Esophagus (tissue), 2 donors: Measurements from ENCODE around the gene BRD4. TPM values are rescaled to one million over a fixed set of nuclear protein-coding genes. Genes with fewer than 3 reads are reported as not detected.

Experiments
- H3K27ac ChIP-seq, 2 donors: one replicate each; pipeline ENCODE4 v1.5.1; 2013; ENCODE audit warnings: low read depth in 2 of 2, mild to moderate bottlenecking in 2 of 2, inconsistent platforms in 1 of 2, low read length in 1 of 2, moderate library complexity in 1 of 2
- H3K27me3 ChIP-seq, 2 donors: one replicate each; pipeline ENCODE4 v1.6.1; 2013; ENCODE audit warnings: low read length in 2 of 2, control low read depth in 1 of 2, mild to moderate bottlenecking in 1 of 2; ENCODE audit not compliant: insufficient read depth in 2 of 2, control insufficient read depth in 1 of 2
- H3K36me3 ChIP-seq, 2 donors: one replicate each; pipeline ENCODE4 v1.6.1; 2013; ENCODE audit warnings: low read length in 1 of 2; ENCODE audit not compliant: control insufficient read depth in 2 of 2, insufficient read depth in 2 of 2
- H3K4me1 ChIP-seq, 2 donors: one replicate each; pipeline ENCODE4 v1.6.1; 2013; ENCODE audit warnings: low read length in 1 of 2; ENCODE audit not compliant: control insufficient read depth in 2 of 2, insufficient read depth in 2 of 2
- H3K4me3 ChIP-seq, 2 donors: one replicate each; pipeline ENCODE4 v1.5.1; 2013; ENCODE audit warnings: low read length in 2 of 2, mild to moderate bottlenecking in 2 of 2, low read depth in 1 of 2, moderate library complexity in 1 of 2
- H3K9me3 ChIP-seq, 2 donors: one replicate each; pipeline ENCODE4 v1.6.1; 2013; ENCODE audit warnings: mild to moderate bottlenecking in 2 of 2, low read depth in 1 of 2, low read length in 1 of 2, moderate library complexity in 1 of 2; ENCODE audit not compliant: control insufficient read depth in 2 of 2, insufficient read depth in 1 of 2
- WGBS, 2 donors: extraction: QIAGEN DNeasy Blood & Tissue Kit; methylation state at CpG; one replicate each; pipeline ENCODE4 v1.1.7; 2013; 5-methylcytosine and 5-hydroxymethylcytosine counted together
- polyA plus RNA-seq, 2 donors: library from polyadenylated mRNA; stranded (reverse); fragments of 200-250 nt; gene quantifications; one replicate each; pipeline ENCODE4 v1.2.3, GENCODE V29; 2013
- donor health status: healthy with polysubstance abuse.
- donor health status: Bipolar disorder and iron deficiency.

Gene BRD4
- polyA plus RNA-seq, 2 donors: 13.9 to 27.4 TPM

DNA sequence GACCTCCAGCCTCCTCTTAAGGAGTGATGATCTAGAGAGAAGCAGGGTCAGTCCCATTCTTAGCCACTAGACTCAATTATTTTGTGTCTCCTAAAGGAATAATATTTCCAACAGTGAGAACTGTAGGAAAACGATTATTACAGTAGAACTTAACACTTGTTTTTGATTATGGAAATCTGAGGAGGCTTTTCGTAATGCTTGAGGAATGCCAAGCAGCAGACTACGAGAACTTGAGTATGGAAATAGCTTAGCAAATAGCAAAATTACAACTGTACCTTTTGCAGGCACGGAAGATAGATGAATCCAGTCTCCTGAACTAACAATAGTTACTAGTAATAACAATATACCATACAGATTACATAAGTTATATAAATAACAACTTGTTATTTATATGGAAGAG lies 12.2 kb downstream of the BRD4 start:
- 53 to 62% methylated on average over 4 of the region's 4 CpGs for WGBS, 2 donors
- H3K4me3 ChIP-seq: no peak overlapping the region
- no peak overlapping the region for H3K27ac ChIP-seq
- no peaks in the 10 kb centered on the region for H3K36me3 ChIP-seq
- no peaks in the 10 kb centered on the region for H3K27me3 ChIP-seq
- H3K9me3 ChIP-seq: no peaks in the 10 kb centered on the region
- H3K4me1 ChIP-seq: peaks cover 10 to 37% of the 10 kb centered on the region in 2 donors

DNA sequence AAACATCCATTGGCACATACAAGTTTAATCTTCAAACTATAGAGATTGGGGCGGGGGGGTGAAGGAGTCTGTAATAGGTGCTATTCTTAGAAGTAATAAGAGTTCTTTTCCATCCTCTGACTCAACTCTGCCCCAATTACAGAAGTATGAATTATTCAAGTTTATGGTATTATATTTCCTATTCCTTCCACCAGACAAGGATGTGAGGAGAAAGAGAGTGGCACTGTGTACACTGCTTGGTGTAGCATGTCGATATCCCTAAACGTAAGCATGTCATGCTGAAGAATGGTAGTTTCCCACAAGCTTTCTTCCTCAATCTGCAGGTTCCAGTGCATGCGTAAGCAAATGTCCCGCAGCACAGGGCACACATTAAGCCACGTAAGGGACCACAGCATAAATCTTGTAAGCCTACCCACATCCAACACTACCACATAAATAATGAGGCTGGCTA lies 14.1 kb downstream of the BRD4 start:
- 46 to 57% methylated on average over 6 of the region's 6 CpGs for WGBS, 2 donors
- Histone ChIP-seq H3K27me3 (no peaks in the 10 kb centered on the region), H3K9me3 (no peaks in the 10 kb centered on the region), H3K27ac (no peak overlapping the region), H3K4me3 (no peak overlapping the region), H3K4me1 (peaks cover 11 to 31% of the 10 kb centered on the region in 2 donors), H3K36me3 (no peaks in the 10 kb centered on the region)

DNA sequence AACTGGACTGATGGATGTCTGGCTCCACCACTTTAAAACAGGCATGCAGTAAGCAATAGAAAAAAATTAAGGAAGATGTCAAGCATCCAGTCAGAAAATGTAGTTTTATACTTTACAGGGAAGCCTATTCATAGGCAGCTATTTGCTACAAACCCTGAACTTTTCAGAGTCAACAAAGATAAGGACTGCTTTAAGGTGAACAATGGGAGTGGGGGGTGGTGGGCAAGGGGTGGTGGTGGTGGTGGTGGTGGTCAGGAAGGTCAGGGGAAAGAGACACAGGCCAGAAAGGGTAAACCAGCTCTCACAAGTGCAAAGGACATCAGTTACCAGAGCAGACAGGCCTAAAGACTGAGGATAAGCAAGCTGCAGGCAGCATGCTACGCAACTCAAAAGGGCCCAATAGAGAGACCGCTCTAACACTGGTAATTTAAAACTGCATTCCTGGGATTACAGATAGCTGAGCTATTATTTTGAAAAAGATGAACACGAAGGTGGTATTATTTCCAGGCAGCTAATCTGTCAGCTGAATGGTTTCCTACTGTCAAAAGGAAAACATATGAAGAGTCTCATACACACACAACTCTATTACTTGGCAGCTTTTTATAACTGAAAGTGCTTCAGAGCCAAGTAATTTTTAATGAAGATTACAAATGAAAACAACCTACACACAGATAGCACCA lies 14.8 kb downstream of the BRD4 start:
- 52 to 57% methylated on average over 3 of the region's 3 CpGs for WGBS, 2 donors
- H3K36me3 ChIP-seq: no peaks in the 10 kb centered on the region
- H3K27ac ChIP-seq: peak overlapping the region in 1 of 2 donors; percentile 15
- H3K9me3 ChIP-seq: no peaks in the 10 kb centered on the region
- no peaks in the 10 kb centered on the region for H3K27me3 ChIP-seq
- H3K4me3 ChIP-seq: no peak overlapping the region
- peaks cover 13 to 31% of the 10 kb centered on the region in 2 donors for H3K4me1 ChIP-seq

GRCh38 chr19:15316498-15316897 lies 15.8 kb downstream of the BRD4 start:
- Histone ChIP-seq H3K27me3 (no peaks in the 10 kb centered on the region), H3K27ac (no peak overlapping the region), H3K4me1 (peaks cover 13 to 34% of the 10 kb centered on the region in 2 donors), H3K9me3 (no peaks in the 10 kb centered on the region), H3K36me3 (no peaks in the 10 kb centered on the region), H3K4me3 (no peak overlapping the region)
- WGBS, 2 donors: 83 to 87% methylated on average over 2 of the region's 2 CpGs

DNA sequence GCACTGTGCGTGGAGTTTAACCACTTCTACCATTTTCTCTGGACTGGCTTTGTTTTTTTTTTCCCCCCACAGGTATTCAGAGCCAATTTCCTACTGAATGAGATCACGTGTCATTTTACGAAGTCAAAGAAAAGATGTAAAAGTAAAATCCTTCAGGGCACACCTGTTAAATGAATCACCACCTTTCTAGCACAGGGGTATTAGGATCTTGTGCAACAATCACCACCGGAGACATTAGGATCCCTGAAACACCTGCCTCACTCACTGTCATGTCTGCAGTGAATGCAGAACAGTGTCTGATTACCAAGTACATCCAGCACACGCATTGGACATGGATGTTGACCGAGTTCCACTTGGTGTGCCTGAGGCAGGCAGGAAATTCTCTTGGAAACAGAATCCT lies 17.2 kb downstream of the BRD4 start:
- Histone ChIP-seq H3K4me1 (peaks cover 17 to 34% of the 10 kb centered on the region in 2 donors), H3K9me3 (no peaks in the 10 kb centered on the region), H3K27me3 (no peaks in the 10 kb centered on the region), H3K4me3 (no peak overlapping the region), H3K36me3 (no peaks in the 10 kb centered on the region), H3K27ac (peak overlapping the region; percentile 23 to 42)
- WGBS, 2 donors: 47 to 54% methylated on average over 6 of the region's 6 CpGs

GRCh38 chr19:15313649-15314279 lies 18.6 kb downstream of the BRD4 start:
- Histone ChIP-seq H3K27ac (no peak overlapping the region), H3K9me3 (no peaks in the 10 kb centered on the region), H3K4me3 (no peak overlapping the region), H3K27me3 (no peaks in the 10 kb centered on the region), H3K36me3 (no peaks in the 10 kb centered on the region), H3K4me1 (peaks cover 13 to 36% of the 10 kb centered on the region in 2 donors)
- 71 to 80% methylated on average over 7 of the region's 7 CpGs for WGBS, 2 donors

- Histone ChIP-seq H3K27ac (peak overlapping the region in 1 of 2 donors; percentile 28), H3K27me3 (no peaks in the 10 kb centered on the region), H3K36me3 (no peaks in the 10 kb centered on the region), H3K4me1 (peaks cover 12 to 32% of the 10 kb centered on the region in 2 donors), H3K4me3 (no peak overlapping the region), H3K9me3 (no peaks in the 10 kb centered on the region)
- 82 to 90% methylated on average over 2 of the region's 2 CpGs for WGBS, 2 donors
These were observed 25.2 kb downstream of the BRD4 start for GRCh38 chr19:15307169-15307568.

- H3K9me3 ChIP-seq: no peaks in the 10 kb centered on the region
- no peaks in the 10 kb centered on the region for H3K36me3 ChIP-seq
- no peaks in the 10 kb centered on the region for H3K27me3 ChIP-seq
- no peak overlapping the region for H3K4me3 ChIP-seq
- H3K4me1 ChIP-seq: peaks cover 11 to 29% of the 10 kb centered on the region in 2 donors
- 80 to 90% methylated on average over 3 of the region's 3 CpGs for WGBS, 2 donors
- H3K27ac ChIP-seq: no peak overlapping the region
These were observed 26.6 kb downstream of the BRD4 start for GRCh38 chr19:15305582-15306334.

GRCh38 chr19:15304140-15304705 lies 28.1 kb downstream of the BRD4 start:
- Histone ChIP-seq H3K4me3 (no peak overlapping the region), H3K36me3 (no peaks in the 10 kb centered on the region), H3K27ac (peak overlapping the region in 1 of 2 donors; percentile 47), H3K27me3 (no peaks in the 10 kb centered on the region), H3K4me1 (peaks cover 12 to 29% of the 10 kb centered on the region in 2 donors), H3K9me3 (no peaks in the 10 kb centered on the region)
- 40 to 49% methylated on average over 10 of the region's 10 CpGs for WGBS, 2 donors
